Lung (tissue), 12 donors: ENCODE results near the gene PTPN3. TPM values are rescaled to one million over a fixed set of nuclear protein-coding genes. Genes with fewer than 3 reads are reported as not detected.
A peak's percentile ranks its signal among the peaks of the same experiment; 100 is the strongest.

ENCODE experiments used
- ATAC-seq: fragments of 200-7000 bp; cut with Tn5 transposase; one replicate; pipeline ENCODE4 v1.9.1; 2020; ENCODE audit warnings: moderate number of reproducible peaks; ENCODE audit not compliant: insufficient read depth, low FRiP score
- DNase-seq, 3 donors: peaks; one replicate each; pipeline ENCODE4 v3.0.0-alpha.2; 2013 to 2017
- H3K27ac ChIP-seq, 2 donors: one replicate each; pipeline ENCODE4 v1.5.1; 2013; ENCODE audit warnings: mild to moderate bottlenecking in 2 of 2, moderate library complexity in 2 of 2, control low read depth in 1 of 2, inconsistent platforms in 1 of 2, low read depth in 1 of 2, low read length in 1 of 2
- H3K27me3 ChIP-seq, 3 donors: one replicate each; pipeline ENCODE4 v1.5.1; 2013; ENCODE audit warnings: low read length in 2 of 3; ENCODE audit not compliant: control insufficient read depth in 3 of 3, insufficient read depth in 3 of 3
- H3K36me3 ChIP-seq, 4 donors: one replicate each; pipeline ENCODE4 v1.5.1; 2013; ENCODE audit warnings: low read length in 4 of 4, mild to moderate bottlenecking in 1 of 4, moderate library complexity in 1 of 4; ENCODE audit not compliant: control insufficient read depth in 4 of 4, insufficient read depth in 4 of 4
- H3K4me1 ChIP-seq, 5 donors: one replicate each; pipeline ENCODE4 v1.5.1; 2013; ENCODE audit warnings: low read length in 5 of 5, mild to moderate bottlenecking in 2 of 5, moderate library complexity in 1 of 5; ENCODE audit not compliant: control insufficient read depth in 5 of 5, insufficient read depth in 5 of 5
- H3K4me3 ChIP-seq: one replicate; pipeline ENCODE4 v1.5.1; 2013; ENCODE audit warnings: mild to moderate bottlenecking, control low read depth, moderate library complexity
- H3K9ac ChIP-seq, 2 donors: one replicate each; pipeline ENCODE4 v1.5.1; 2013; ENCODE audit warnings: low read length in 2 of 2, control low read depth in 1 of 2; ENCODE audit not compliant: insufficient read depth in 1 of 2
- H3K9me3 ChIP-seq, 4 donors: one replicate each; pipeline ENCODE4 v1.5.1; 2013; ENCODE audit warnings: low read length in 3 of 4, mild to moderate bottlenecking in 1 of 4, moderate library complexity in 1 of 4; ENCODE audit not compliant: control insufficient read depth in 4 of 4, insufficient read depth in 3 of 4
- CTCF ChIP-seq: IDR thresholded peaks from 2 replicates; pipeline ENCODE4 v1.5.1; 2012; ENCODE audit warnings: mild to moderate bottlenecking; ENCODE audit errors: control extremely low read depth, extremely low read depth
- WGBS, 2 donors: extraction: QIAGEN DNeasy Blood & Tissue Kit; methylation state at CpG; one replicate each; pipeline ENCODE4 v1.1.7; 2013; 5-methylcytosine and 5-hydroxymethylcytosine counted together
- polyA plus RNA-seq, 2 donors: library from polyadenylated mRNA; stranded (reverse); fragments of 200-250 nt; gene quantifications; one replicate each; pipeline ENCODE4 v1.2.1, GENCODE V29; 2013
- total RNA-seq, 2 donors: library from RNA; depleted of rRNA in 1 of 2; stranded (reverse); fragments of >200 nt in 1 of 2; gene quantifications; one replicate each; pipeline ENCODE4 v1.2.1, GENCODE V29; 2014 to 2021
- donor health status: control.
- donor health status: control.
- donor health status: Bipolar disorder and iron deficiency.
- donor health status: healthy.
- donor health status: DM: yes; HTN: yes; CAD: no.

PTPN3 gene
- total and polyA plus RNA-seq, 4 donors = 5.7 to 16.9 (median 11.2) TPM

GRCh38 chr9:109538346-109538745 is 40.2 kb upstream of the PTPN3 start:
- DNase-seq = peak in 2 of 3 donors; percentile 26

GRCh38 chr9:109537288-109537687 is 39.2 kb upstream of the PTPN3 start:
- Histone ChIP-seq H3K27ac (no peak overlapping the region), H3K27me3 (no peaks in the 10 kb centered on the region), H3K9me3 (no peaks in the 10 kb centered on the region), H3K4me1 (peaks cover 0 to 7% (median 0%) of the 10 kb centered on the region in 5 donors), H3K36me3 (no peaks in the 10 kb centered on the region), H3K9ac (no peak overlapping the region), H3K4me3 (no peak overlapping the region)
- DNase-seq = no peak
- TF ChIP-seq CTCF = no peak
- 58 to 61% methylated on average over 6 of the region's 6 CpGs for WGBS, 2 donors
- no peak for ATAC-seq

More at GRCh38 chr9:109538346-109538745, 40.2 kb upstream of the PTPN3 start:
- Histone ChIP-seq H3K27ac (no peak overlapping the region), H3K36me3 (no peaks in the 10 kb centered on the region), H3K4me1 (peaks cover 0 to 7% (median 0%) of the 10 kb centered on the region in 5 donors), H3K9ac (no peak overlapping the region), H3K9me3 (peaks cover 0 to 5% (median 0%) of the 10 kb centered on the region in 4 donors), H3K4me3 (no peak overlapping the region), H3K27me3 (no peaks in the 10 kb centered on the region)
- no peak for ATAC-seq
- no peak for TF ChIP-seq CTCF
- 73 to 85% methylated on average over 5 of the region's 5 CpGs for WGBS, 2 donors

DNA sequence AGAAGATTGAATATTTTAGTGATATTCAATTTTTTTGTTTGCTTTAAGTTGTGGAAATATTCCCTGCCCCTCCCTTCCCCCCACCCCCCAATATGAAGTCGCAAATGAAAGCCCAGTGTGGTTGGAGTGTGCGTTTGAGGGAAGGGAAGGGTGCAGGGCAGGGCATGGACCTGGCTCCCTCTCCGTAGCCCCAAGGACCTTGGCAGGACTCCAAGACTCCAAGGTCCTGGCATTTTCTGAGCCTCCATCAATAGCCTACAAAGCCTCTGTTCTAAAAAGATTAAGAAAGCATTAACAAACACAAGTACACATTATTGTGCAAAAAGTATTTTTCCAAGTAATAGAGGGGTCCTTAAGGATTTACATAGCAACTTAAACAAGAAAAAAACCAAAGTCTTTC is 38.8 kb upstream of the PTPN3 start:
- Histone ChIP-seq H3K9ac (no peak overlapping the region), H3K27ac (no peak overlapping the region), H3K27me3 (peaks cover 0 to 2% (median 0%) of the 10 kb centered on the region in 3 donors), H3K9me3 (no peaks in the 10 kb centered on the region), H3K4me3 (no peak overlapping the region), H3K36me3 (no peaks in the 10 kb centered on the region), H3K4me1 (peaks cover 0 to 7% (median 0%) of the 10 kb centered on the region in 5 donors)
- peak in 1 of 3 donors; percentile 13 for DNase-seq
- TF ChIP-seq CTCF = no peak
- no peak for ATAC-seq
- 38 to 68% methylated on average over 3 of the region's 3 CpGs for WGBS, 2 donors

GRCh38 chr9:109535365-109535764 is 37.3 kb upstream of the PTPN3 start:
- peaks cover 0 to 7% (median 0%) of the 10 kb centered on the region in 5 donors for H3K4me1 ChIP-seq
- no peak overlapping the region for H3K4me3 ChIP-seq
- DNase-seq (no peak), ATAC-seq (no peak)
- H3K9me3 ChIP-seq = no peaks in the 10 kb centered on the region
- 67 to 71% methylated on average over 6 of the region's 6 CpGs for WGBS, 2 donors
- H3K27ac ChIP-seq = no peak overlapping the region
- no peak for TF ChIP-seq CTCF
- no peak overlapping the region for H3K9ac ChIP-seq
- H3K36me3 ChIP-seq = no peaks in the 10 kb centered on the region
- H3K27me3 ChIP-seq = peaks cover 0 to 3% (median 0%) of the 10 kb centered on the region in 3 donors
